Middle frontal gyrus (tissue), 1 donor: ENCODE data around the gene KRTAP2-3.
"Not testable (repeated sequence)": the region's sequence is repeated elsewhere in the genome, so short reads cannot be mapped to it uniquely, and the experiment has no call there.

ENCODE experiments used
- DNase-seq: peaks from one replicate; pipeline ENCODE4 v3.0.0-alpha.2; 2015; ENCODE audit warnings: low spot score; ENCODE audit errors: extremely low spot score

Gene KRTAP2-3, protein sequence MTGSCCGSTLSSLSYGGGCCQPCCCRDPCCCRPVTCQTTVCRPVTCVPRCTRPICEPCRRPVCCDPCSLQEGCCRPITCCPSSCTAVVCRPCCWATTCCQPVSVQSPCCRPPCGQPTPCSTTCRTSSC

DNA sequence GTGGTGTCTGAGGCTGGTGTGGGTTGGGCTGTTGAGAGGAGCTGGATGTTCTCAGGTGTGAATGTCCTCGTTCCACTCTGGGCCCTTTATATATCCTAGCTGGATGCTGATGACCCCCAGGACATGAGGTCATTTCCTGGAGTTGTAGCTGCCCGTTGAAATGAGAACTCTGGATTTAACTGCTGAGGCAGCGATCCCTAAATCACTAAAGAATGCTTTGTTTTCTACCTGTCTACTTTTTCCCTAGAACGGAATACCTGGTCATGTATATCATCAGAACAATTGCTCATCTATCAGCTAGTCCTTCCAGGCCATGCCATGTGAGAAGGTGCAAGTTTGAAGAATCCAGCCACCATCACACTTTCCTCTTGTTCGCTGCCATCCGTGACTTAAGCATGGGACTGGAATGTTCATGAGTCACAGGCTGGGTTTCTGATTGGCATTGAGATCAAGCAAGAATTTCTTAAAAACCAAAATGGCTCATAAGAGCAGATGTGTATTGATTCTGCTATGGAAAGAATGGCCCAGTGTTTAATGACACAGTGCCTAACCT, at the start of gene KRTAP2-3:
KRTAP2-3 (minus strand) TSS at position 63 of the 553 bp plus-strand sequence. CDS start 64 bp downstream, outside the sequence.
- no peak for DNase-seq

DNA sequence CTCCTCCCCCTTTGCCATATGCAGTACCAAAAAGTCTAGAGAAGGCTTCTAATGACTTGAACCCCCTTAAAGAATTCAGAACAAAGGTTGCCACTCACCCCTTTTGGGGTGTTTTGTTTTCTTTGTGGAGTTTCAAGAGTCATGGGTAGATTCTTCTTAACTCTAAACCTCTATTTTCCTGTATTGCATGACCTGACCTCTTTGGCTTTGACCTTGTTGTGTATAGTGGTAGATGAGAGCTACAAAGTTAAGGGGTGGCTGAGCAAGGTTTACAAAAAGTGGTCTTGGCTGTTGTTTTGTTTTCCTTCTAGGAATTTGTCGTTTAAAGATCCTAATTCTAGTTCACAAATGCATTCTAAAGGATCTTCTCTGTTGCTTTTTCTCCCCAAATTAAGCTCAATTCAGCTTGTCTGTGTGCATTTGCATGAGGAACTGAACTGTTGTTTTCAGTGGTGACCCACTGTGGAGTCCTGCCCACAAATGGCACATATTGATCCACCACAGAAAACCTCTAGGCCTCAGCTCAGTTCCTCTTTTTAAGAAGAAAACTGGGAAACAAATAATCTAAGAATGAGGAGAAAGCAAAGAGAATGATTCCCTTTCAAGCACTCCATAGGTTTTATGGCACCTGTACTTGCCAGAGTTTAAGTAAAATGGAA, 48.9 kb upstream of the KRTAP2-3 start:
- DNase-seq, result not testable (repeated sequence)

DNA sequence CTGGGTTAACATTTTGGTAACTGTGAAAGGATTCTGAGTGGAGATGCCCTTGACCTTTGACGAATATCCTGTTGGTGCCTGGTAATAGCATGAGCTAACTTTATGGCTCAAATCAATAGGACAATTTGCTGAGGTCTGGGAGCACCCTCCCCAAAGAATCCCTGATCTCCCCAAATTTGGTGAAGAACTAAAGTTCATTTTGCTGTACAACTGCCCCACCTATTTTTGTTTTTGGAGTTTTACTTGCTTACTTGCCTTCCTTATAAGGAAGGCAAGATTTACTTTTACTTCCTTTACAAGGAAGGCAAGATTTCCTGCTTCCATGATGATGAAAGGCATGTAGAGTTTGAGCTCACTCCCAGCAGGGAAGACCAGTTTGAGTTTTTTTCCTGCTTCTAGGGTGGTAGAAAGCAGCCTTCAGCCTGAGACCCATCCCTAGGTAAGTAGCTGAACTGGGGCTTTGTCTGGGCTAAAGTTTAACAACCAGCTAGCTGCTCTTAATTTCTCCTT, 48.1 kb upstream of the KRTAP2-3 start:
- DNase-seq, result no peak

DNA sequence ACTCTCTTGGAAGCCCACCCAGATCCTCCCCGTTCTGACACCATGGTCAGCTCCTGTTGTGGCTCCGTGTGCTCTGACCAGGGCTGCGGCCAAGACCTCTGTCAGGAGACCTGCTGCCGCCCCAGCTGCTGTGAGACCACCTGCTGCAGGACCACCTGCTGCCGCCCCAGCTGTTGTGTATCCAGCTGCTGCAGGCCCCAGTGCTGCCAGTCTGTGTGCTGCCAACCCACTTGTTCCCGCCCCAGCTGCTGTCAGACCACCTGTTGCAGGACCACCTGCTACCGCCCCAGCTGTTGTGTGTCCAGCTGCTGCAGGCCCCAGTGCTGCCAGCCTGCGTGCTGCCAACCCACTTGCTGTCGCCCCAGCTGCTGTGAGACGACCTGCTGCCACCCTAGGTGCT, 45.4 kb upstream of the KRTAP2-3 start, which contains the start of gene KRTAP4-9:
KRTAP4-9 (plus strand) TSS at position 43 of the 400 bp plus-strand sequence; CDS start at position 43, 0 bp downstream.
- not testable (repeated sequence) for DNase-seq

DNA sequence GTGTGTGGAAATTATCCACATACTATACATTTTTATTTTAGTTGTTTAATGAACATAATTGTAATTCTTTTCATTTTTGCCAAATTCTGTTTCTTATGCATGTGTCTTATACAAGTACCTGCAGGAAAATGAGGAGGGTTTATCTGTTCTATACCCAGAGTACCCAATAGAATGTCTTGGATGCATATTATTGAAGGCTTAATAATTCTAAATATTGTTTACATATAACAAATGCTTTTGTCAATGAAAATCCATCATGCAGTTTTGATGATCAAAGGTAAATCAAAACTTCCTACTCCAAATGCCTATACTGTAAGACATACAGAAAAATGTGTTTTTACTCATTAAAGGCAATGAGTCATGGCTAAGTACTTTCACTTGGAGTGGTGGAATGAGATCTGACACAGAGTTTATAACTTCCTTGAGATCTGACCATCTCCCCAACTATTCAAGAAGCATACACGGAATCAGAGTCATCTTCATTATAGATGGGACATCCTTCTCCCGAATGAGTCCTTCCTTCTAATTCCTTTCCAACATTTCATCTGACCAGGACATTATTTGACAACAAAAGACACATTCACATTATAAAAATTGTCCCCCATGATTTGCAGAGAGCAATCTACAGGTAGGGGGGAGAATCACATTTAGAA, 44.6 kb upstream of the KRTAP2-3 start:
- not testable (repeated sequence) for DNase-seq

DNA sequence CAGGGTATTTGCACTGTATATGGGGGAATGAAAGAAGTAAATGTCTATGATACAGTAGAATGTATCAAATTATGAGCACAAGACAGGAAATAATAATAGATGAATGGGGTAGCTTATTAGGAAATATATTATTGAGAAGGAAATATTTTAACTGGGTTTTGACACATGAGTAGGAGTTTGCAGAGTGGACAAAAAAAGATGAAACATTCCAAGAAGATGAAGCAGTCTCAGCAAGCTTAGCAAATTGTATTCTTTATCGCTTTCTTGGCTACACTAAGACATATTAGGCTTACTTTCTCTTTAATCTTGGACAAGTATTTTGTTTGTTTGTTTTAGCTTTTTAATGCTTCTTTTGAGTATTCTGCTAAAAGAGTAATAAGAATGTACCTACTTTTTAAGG, 44.0 kb upstream of the KRTAP2-3 start:
- no peak for DNase-seq

DNA sequence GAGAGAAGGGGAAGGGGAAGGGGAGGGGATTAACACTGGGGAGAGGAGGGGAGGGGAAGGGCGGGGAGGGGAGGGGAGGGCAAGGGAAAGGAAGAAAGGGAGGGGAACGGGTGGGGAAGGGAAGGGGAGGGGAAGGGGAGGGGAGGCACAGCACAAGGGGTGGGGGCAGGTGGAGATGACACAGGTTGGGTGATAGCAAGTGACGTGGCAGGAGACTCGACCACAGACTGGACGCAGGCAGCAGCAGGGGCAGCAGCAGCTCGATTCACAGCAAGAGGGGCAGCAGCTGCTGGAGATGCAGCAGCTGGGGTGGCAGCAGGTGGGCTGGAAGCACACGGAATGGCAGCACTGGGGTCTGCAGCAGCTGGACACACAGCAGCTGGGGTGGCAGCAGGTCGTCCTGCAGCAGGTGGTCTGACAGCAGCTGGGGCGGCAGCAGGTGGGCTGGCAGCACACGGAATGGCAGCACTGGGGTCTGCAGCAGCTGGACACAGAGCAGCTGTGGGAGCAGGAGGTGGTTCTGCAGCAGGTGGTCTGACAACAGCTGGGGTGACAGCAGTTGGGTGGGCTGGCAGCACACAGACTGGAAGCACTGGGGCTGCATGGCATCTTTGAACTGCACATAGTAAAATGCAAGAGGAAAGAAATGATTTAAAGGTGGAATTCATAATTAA, 41.8 kb upstream of the KRTAP2-3 start, which contains the start of gene KRTAP4-16:
KRTAP4-16 (minus strand) TSS at position 624 of the 674 bp plus-strand sequence; CDS start at position 624, 0 bp downstream.
- no peak for DNase-seq

DNA sequence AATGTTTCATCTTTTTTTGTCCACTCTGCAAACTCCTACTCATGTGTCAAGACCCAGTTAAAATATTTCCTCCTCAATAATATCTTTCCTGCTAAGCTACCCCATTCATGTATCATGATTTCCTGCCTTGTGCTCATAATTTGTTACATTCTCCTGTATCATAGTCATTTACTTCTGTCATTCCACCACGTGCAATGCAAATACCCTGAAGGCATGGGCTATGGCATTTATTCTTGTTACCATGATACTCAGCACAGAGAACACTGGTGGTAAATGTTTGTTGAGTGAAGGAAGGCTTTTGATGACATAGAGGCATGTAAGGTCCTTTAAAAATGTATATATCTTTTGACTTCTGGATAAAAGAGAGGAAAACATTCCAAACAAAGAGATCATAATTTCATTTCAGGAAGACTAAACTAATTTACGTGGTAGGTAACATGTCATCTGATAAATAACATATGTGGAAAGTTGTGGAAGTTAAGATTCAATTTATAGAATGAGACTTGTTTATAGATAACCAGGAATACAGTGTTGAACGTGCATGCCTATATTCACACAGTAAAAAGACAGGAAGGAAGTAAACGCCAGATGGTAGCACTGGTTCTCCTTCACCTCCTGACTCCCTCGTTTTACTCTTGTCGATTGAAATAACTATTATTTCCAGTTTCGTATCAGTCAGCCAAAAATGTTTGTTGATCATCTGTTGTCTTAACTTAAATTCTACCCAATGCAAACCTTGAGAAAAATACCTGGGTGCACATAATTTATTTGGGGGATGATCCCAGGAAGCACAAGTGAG, 40.0 kb upstream of the KRTAP2-3 start:
- DNase-seq, result not testable (repeated sequence)

DNA sequence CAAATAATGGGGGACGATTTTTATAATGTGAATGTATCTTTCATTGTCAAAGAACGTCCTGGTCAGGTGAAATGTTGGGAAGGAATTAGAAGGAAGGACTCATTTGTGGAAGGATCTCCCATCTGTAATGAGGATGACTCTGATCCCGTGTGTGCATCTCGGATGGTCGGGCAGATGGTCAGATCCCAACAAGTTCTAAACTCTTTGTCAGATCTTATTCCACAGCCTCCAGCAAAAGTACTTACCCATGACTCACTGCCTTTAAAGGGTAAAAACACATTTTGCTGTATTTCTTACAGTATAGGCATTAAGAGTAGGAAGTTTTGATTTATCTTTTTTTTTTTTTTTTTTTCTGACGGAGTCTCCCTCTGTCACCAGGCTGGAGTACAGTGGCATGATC, 38.6 kb upstream of the KRTAP2-3 start:
- DNase-seq, result no peak

DNA sequence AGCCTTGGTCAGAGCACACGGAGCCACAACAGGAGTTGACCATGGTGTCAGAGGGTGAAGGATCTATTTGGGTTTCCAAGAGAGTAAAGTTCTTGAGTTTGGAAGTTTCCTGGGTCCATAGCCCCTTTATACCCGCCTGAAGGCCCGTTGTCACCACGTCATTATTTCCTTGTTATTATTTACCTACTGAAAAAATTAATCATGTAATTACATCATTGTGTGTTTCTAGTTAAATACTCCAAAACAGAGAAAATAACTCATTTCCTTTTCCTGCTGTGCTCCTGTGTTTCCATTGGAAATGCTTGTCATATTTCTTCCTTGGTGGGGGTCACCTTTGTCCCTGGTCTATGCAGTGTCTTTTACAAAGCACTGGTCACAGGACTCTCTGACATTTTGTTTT, 38.1 kb upstream of the KRTAP2-3 start, which contains the start of gene KRTAP4-8:
KRTAP4-8 (minus strand) TSS at position 101 of the 400 bp plus-strand sequence; CDS start at position 43, 58 bp downstream.
- DNase-seq, result no peak

DNA sequence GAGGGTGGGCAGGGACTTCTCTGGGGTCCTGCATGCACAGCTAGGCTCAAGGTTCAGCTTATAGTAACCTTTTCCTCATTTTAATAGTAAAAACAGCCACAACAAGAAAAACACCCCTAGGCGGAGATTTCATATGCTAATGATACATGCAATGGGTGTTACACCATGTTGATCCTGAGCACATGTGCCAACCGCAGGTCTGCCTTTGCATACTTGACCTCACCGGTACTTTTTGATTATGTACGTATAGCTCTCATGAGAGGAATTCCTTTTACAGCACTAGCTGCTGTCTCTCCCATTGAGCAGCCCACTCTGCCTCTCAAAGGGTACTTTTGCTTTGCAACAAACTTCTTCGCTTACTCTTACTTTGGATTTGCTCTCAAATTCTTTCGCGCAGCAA, 36.1 kb upstream of the KRTAP2-3 start:
- DNase-seq, result no peak

DNA sequence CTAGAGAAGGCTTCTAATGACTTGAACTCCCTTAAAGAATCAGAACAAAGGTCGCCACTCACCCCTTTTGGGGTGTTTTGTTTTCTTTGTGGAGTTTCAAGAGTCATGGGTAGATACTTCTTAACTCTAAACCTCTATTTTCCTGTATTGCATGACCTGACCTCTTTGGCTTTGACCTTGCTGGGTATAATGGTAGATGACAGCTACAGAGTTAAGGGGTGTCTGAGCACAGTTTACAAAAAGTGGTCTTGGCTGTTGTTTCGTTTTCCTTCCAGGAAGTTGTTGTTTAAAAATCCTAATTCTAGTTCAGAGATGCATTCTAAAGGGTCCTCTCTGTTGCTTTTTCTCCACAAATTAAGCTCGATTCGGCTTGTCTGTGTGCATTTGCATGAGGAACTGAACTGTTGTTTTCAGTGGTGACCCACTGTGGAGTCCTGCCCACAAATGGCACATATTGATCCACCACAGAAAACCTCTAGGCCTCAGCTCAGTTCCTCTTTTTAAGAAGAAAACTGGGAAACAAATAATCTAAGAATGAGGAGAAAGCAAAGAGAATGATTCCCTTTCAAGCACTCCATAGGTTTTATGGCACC, 28.9 kb upstream of the KRTAP2-3 start:
- not testable (repeated sequence) for DNase-seq

DNA sequence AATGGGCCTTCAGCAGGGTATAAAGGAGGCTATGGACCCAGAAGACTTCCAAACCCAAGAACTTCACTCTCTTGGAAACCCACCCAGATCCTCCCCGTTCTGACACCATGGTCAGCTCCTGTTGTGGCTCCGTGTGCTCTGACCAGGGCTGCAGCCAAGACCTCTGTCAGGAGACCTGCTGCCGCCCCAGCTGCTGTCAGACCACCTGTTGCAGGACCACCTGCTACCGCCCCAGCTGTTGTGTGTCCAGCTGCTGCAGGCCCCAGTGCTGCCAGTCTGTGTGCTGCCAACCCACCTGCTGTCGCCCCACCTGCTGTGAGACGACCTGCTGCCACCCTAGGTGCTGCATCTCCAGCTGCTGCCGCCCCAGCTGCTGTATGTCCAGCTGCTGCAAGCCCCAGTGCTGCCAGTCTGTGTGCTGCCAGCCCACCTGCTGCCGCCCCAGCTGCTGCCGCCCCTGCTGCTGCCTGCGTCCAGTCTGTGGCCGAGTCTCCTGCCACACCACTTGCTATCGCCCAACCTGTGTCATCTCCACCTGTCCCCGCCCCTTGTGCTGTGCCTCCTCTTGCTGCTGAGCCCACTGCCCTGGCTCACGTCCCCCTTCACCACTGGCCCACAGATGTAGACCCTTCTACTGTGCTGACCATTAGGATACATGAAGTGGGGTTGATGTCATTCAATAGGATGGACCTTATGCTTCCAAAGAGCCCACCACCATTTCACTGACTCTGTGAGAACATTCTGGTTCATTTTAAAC, 24.4 kb upstream of the KRTAP2-3 start, which contains the start of gene KRTAP4-7:
KRTAP4-7 (plus strand) TSS at position 51 of the 757 bp plus-strand sequence; CDS start at position 108, 57 bp downstream.
- not testable (repeated sequence) for DNase-seq

DNA sequence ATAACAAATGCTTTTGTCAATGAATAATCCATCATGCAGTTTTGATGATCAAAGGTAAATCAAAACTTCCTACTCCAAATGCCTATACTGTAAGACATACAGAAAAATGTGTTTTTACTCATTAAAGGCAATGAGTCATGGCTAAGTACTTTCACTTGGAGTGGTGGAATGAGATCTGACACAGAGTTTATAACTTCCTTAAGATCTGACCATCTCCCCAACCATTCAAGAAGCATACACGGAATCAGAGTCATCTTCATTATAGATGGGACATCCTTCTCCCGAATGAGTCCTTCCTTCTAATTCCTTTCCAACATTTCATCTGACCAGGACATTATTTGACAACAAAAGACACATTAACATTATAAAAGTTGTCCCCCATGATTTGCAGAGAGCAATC, 23.5 kb upstream of the KRTAP2-3 start:
- DNase-seq, result not testable (repeated sequence)

DNA sequence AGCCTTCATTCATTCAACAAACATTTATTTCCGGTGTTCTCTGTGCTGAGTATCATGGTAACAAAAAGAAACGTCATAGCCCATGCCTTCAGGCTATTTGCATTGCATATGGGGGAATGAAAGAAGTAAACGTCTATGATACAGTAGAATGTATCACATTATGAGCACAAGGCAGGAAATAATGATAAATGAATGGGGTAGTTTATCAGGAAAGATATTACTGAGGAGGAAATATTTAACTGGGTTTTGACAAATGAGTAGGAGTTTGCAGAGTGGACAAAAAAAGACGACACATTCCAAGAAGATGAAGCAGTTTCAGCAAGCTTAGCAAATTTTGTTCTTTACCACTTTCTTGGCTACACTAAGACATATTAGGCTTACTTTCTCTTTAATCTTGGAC, 22.7 kb upstream of the KRTAP2-3 start:
- DNase-seq, result no peak

DNA sequence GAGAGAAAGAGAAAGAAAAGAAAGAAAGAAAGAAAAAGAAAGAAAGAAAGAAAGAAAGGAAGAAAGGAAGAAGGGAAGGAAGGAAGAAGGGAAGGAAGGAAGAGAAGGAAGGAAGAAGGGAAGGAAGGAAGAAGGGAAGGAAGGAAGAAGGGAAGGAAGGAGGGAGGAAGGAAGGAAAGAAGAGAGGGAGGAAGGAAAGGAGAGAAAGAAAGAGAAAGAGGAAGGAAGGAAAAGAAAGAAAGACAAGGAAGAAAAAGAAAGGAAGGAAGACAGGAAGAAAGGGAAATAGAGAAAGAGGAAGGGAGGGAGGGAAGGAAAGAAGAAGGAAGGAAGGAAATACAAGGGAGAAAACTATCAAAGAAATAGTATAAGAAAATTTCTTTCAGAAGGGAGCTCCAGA, 16.9 kb upstream of the KRTAP2-3 start:
- DNase-seq, result no peak

DNA sequence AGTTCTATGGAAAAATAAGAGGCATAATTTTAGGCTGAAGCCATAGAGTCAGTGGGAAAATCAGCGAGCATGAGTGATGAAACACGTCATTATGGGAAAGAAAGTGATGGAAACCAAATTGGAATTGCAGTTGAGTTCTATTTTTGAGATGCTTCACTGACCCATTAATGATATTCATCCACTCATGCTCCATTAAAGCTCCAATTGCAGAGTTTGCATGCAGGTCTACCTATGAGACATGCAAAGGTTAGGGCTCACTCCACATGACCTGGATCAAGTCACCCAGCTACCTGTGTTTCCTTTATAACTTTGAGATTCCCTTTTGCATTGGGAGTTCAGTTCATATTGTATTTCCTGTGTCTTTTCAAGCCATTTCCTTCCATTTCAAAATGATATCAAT, 13.8 kb upstream of the KRTAP2-3 start:
- DNase-seq, result no peak

DNA sequence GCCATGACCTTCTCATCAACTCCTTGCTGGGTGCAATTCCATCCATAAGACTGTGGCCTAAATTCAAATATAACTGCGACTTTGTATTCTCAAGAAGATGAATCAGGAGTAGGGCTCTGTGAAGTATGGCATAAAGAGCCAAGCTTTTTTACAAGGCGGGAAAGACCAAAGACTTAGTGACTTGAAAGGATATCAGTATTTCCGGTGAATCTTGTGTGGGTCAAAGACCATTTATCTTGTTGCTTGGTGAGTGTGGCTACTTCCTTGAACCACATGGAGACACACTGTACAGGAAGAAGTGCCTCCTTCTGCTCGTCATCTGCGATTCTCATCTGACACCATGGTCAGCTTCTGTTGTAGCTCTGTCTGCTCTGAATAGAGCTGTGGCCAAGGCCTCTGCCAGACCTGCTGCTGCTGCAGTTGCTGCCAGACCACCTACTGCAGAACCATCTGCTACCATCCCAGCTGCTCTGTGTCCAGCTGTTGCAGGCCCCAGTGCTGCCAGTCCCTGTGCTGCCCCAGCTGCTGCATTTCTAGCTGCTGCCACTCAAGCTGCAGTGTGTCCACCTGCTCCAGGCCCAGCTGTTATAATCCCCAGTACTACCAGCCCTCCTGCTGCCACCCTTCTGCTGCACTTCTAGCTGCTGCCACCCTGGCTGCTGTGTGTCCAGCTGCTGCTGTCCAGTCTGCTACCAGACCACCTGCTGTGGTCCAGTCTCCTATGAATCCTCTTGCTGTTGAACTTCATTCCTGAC, 11.9 kb upstream of the KRTAP2-3 start:
- no peak for DNase-seq
